ENCODE data around the gene USP32. TPM values are rescaled to one million over a fixed set of nuclear protein-coding genes. Genes with fewer than 3 reads are reported as not detected.

USP32 gene
- total RNA-seq, 2 donors from 2014 or later, result 32.7 to 42.2 TPM

DNA sequence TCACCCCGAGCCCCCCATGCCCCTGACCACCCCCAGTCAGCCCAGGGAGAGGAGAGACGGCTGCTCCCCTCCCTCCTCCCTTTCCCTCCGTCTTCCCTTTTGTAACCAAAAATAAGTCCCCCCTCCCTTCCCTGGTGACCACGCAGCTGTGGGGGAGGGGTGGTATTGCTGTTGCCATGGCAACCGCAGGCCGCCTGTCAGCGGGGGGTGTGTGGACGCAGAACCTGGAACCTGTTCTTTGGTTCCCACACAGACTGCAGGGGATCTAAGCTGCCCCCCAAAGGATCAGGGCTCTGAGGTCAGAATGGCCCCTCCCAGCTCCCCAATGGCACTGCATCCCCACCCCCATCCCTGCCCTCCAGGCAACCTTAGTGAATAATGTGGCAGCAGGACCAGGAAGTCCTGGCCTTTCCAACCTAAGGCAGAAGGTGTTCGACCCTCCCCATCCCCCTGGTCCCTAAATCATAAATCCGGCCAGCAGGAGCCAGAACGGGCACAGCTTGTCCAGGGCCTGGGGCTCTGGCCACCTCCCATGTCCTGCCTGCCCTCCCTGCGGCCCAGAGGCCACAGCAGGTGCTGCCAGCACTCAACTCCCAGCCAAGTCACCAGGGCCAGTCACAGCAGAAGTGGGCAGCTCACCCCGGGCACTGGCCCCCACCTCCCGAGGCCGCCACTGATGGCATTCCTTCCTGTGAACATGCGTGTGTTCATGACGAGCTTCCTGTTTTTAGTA, 230.2 kb downstream of the USP32 start:
- no peak overlapping the region for H3K27ac Mint-ChIP-seq
- ATAC-seq (replicated peaks), result no peak
- H3K9me3 Mint-ChIP-seq, result no peaks in the 10 kb centered on the region
- peaks cover 9% of the 10 kb centered on the region for H3K4me1 Mint-ChIP-seq
- H3K4me3 Mint-ChIP-seq, result no peak overlapping the region
- peaks cover 14% of the 10 kb centered on the region for H3K27me3 Mint-ChIP-seq
- no peaks in the 10 kb centered on the region for H3K36me3 Mint-ChIP-seq (ENCODE audit: low read depth)

DNA sequence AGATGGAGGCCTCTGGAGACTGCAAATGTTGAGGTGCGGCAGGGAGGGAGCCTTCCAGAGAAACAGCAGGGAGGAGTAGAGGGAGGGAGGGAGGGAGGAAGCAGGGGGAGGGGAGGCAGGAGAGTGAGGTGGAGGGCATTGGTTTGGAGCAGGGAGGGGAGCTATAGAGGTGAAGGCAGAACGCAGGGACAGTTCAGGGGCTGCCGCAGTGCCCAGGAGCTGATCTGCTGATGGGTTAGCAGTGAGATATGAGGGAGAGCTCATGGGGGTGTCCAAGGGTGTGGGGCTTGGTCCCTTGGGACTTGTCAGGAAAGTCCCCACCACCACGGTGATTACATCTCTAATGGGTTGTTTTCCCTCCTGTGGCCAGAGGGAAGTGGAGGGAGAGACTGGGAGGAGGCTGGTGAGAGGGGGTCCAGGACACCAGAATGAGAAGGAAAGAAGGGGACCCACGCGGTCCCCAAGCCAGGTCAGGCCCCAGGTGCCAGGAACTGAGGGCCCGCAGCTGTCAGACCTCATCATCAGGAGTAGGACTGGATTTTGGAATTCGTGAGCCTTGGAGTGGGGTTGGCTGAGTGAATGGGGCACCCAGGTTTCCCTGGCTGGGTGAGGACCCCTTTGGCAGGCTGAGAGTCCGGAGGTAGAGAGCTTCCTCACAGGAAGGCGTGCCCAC, 231.0 kb downstream of the USP32 start:
- H3K9me3 Mint-ChIP-seq, result no peaks in the 10 kb centered on the region
- no peak for ATAC-seq (replicated peaks)
- H3K36me3 Mint-ChIP-seq (ENCODE audit: low read depth), result no peaks in the 10 kb centered on the region
- H3K27me3 Mint-ChIP-seq, result peaks cover 20% of the 10 kb centered on the region
- H3K4me1 Mint-ChIP-seq, result peaks cover 6% of the 10 kb centered on the region
- no peak overlapping the region for H3K4me3 Mint-ChIP-seq
- peak overlapping the region; percentile 27 for H3K27ac Mint-ChIP-seq

DNA sequence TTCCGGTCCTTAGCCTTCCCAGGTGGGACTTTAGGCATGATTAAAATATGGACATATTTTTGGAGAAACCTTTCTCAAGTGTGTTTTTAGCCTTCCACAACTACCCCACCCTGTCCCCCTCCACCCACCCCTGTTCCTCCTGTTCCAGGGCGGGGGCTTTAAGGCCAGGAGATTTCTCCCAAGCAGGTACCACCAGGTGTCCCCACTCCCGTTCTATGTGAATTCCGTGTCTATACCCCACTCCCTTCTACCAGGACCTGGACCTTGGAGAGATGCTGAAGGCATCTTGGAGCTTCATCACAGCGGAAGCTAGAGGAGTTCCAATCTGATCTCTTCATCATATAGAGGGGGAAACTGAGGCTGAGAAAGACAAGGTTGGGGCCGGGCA, 232.5 kb downstream of the USP32 start:
- Mint-ChIP-seq H3K4me1 (no peaks in the 10 kb centered on the region), H3K27me3 (peaks cover 25% of the 10 kb centered on the region), H3K9me3 (no peaks in the 10 kb centered on the region), H3K27ac (no peak overlapping the region), H3K36me3 (ENCODE audit: low read depth) (no peaks in the 10 kb centered on the region), H3K4me3 (no peak overlapping the region)
- no peak for ATAC-seq (replicated peaks)

DNA sequence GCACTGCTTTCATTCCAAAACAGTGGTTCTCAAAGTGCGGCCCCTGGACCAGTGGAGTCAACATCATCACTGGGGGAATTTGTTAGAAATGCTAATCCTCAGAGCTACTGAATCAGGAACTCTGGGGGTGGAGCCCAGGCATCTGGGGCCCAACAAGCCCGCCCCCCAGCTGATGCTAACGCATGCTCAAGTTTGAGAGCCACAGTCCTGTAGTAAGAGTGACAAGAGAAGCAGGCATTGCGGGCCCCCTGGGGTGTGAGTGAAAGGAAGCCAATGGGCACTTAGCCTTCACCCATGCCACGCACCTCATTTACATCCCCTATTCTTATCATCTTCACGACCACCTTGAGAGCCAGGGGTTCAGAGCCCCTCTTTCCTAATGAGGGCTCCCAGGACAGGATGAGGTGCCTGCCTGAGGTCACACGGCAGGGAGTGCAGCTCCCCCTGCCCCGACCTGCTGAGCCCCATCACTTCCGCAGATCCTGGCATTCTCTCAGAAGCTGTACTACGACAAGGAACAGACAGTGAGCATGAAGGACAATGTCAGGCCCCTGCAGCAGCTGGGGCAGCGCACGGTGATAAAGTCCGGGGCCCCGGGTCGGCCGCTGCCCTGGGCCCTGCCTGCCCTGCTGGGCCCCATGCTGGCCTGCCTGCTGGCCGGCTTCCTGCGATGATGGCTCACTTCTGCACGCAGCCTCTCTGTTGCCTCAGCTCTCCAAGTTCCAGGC, 233.0 kb downstream of the USP32 start:
- peaks cover 25% of the 10 kb centered on the region for H3K27me3 Mint-ChIP-seq
- H3K27ac Mint-ChIP-seq, result no peak overlapping the region
- no peaks in the 10 kb centered on the region for H3K9me3 Mint-ChIP-seq
- no peaks in the 10 kb centered on the region for H3K4me1 Mint-ChIP-seq
- no peak for ATAC-seq (replicated peaks)
- no peak overlapping the region for H3K4me3 Mint-ChIP-seq
- H3K36me3 Mint-ChIP-seq (ENCODE audit: low read depth), result no peaks in the 10 kb centered on the region

DNA sequence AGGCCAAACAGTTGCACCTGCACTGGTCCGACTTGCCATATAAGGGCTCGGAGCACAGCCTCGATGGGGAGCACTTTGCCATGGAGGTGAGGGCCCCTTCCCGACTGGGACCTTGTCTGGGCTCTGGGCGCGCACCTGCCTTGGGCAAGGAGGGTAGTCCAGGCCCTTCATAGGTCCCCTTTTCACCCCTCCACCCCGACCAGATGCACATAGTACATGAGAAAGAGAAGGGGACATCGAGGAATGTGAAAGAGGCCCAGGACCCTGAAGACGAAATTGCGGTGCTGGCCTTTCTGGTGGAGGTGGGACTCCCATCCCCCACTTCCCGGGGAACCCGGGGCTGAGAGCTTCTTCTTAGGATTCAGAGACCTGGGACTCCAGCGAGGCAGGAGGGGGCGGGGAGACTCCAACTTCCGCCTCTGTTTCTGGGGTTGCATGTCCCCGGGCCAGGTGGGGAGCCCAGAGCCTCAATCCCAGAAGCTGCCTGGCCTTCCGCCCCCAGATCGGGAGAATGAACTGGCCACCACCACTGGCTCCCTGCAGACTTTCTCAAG, 234.4 kb downstream of the USP32 start:
- H3K4me1 Mint-ChIP-seq, result no peaks in the 10 kb centered on the region
- no peak for ATAC-seq (replicated peaks)
- H3K4me3 Mint-ChIP-seq, result no peak overlapping the region
- H3K9me3 Mint-ChIP-seq, result no peaks in the 10 kb centered on the region
- no peaks in the 10 kb centered on the region for H3K36me3 Mint-ChIP-seq (ENCODE audit: low read depth)
- H3K27me3 Mint-ChIP-seq, result peaks cover 27% of the 10 kb centered on the region
- H3K27ac Mint-ChIP-seq, result no peak overlapping the region

DNA sequence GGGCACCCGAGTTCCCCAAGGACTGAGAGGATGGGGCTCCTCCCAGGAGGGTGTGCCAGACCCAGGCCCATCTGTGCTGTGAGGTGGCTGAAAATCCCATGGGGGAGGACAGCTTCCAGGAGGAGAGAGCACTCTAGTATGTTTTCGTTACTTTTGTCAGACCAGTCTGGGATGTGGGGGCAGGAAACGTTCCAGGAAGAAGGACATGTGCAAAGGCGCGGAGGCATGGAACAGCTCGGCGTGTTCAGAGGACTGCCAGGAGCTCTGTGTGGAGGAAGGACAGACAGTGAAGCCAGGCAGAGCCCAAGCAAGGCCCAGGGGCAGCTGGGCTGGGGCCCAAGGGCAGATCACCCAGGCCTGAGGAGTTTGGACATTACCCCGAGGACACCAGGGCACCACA, 235.2 kb downstream of the USP32 start:
- Mint-ChIP-seq H3K36me3 (ENCODE audit: low read depth) (no peaks in the 10 kb centered on the region), H3K9me3 (no peaks in the 10 kb centered on the region), H3K4me1 (no peaks in the 10 kb centered on the region), H3K27me3 (peaks cover 29% of the 10 kb centered on the region), H3K27ac (no peak overlapping the region), H3K4me3 (no peak overlapping the region)
- ATAC-seq (replicated peaks), result no peak

DNA sequence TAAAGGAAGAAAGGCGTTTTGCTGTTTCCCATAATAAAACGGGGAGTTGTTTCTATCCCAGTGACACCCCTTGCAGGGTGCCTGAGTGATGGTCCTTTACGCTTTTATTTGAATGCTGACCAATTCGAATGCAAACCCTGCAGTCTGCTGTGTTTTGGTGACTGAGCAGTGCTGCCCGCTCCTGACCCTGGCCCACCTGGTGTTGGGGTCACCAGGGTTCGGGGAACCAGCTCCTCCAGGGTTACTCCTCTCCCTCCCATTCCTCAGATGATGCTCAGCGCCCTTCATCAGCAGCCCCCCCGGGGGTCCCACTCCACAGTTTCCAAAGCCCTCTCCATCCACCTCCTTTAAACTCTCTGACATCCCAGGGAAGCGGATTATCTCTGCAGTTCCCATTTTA, 236.1 kb downstream of the USP32 start:
- no peak overlapping the region for H3K27ac Mint-ChIP-seq
- no peaks in the 10 kb centered on the region for H3K4me1 Mint-ChIP-seq
- H3K27me3 Mint-ChIP-seq, result peaks cover 32% of the 10 kb centered on the region
- no peak for ATAC-seq (replicated peaks)
- no peaks in the 10 kb centered on the region for H3K9me3 Mint-ChIP-seq
- no peak overlapping the region for H3K4me3 Mint-ChIP-seq
- H3K36me3 Mint-ChIP-seq (ENCODE audit: low read depth), result no peaks in the 10 kb centered on the region

DNA sequence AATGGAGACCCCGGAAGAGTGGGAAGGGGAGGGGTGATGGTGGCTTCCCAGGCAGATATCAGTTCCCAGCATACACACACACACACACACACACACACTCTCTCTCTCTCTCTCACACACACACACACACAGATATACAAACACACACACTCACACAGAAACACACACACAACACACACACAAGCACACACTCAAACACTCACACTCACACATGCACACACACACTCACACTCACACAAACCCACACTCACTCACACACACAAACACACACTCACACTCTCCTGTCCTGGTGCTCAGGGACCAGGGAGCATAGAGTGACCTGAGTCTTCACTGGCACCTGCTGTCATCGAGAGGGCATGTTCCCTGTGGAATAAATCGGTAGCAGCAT, 236.5 kb downstream of the USP32 start:
- no peak for ATAC-seq (replicated peaks)
- Mint-ChIP-seq H3K27ac (no peak overlapping the region), H3K27me3 (peaks cover 34% of the 10 kb centered on the region), H3K9me3 (no peaks in the 10 kb centered on the region), H3K4me1 (no peaks in the 10 kb centered on the region), H3K36me3 (ENCODE audit: low read depth) (no peaks in the 10 kb centered on the region), H3K4me3 (no peak overlapping the region)

DNA sequence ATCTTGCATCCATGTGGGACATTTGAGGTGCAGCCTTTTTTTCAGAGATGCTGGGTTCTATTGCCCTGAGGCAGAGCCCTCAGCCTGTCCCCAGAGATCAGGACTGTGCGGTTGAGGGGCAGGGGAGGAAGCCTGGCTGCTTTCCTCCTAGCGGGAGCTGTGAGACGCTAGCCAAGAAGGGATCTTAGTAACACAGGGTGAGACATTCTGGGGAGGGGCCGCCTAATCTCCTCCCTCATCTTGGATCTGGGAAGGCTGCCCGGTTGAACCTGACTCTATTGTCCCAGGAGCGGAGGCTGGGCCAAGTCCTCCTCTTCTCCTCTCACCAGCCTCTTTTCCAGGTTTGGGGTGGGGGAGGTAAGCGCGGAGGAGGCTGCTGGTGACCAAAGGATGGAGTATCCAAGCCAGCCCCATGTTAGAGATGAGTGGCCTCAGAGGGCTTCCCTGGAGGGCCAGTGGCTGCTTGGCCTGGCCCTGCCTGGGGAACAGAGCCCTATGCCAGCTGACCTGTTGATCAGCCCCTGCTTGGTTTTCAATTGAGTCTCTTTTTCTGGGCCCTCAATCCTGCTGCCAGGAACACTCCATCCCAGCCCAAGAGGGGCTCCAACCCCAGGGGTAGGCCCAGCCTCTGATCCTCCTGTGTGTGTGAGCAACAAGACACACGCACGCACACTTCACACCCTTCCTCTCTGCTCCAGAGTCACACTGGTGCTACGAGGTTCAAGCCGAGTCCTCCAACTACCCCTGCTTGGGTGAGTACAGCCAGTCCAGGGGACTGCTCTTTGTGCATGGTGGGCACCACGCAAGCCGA, 237.1 kb downstream of the USP32 start:
- H3K9me3 Mint-ChIP-seq, result no peaks in the 10 kb centered on the region
- ATAC-seq (replicated peaks), result no peak
- no peak overlapping the region for H3K4me3 Mint-ChIP-seq
- no peaks in the 10 kb centered on the region for H3K36me3 Mint-ChIP-seq (ENCODE audit: low read depth)
- no peak overlapping the region for H3K27ac Mint-ChIP-seq
- no peaks in the 10 kb centered on the region for H3K4me1 Mint-ChIP-seq
- peaks cover 30% of the 10 kb centered on the region for H3K27me3 Mint-ChIP-seq

DNA sequence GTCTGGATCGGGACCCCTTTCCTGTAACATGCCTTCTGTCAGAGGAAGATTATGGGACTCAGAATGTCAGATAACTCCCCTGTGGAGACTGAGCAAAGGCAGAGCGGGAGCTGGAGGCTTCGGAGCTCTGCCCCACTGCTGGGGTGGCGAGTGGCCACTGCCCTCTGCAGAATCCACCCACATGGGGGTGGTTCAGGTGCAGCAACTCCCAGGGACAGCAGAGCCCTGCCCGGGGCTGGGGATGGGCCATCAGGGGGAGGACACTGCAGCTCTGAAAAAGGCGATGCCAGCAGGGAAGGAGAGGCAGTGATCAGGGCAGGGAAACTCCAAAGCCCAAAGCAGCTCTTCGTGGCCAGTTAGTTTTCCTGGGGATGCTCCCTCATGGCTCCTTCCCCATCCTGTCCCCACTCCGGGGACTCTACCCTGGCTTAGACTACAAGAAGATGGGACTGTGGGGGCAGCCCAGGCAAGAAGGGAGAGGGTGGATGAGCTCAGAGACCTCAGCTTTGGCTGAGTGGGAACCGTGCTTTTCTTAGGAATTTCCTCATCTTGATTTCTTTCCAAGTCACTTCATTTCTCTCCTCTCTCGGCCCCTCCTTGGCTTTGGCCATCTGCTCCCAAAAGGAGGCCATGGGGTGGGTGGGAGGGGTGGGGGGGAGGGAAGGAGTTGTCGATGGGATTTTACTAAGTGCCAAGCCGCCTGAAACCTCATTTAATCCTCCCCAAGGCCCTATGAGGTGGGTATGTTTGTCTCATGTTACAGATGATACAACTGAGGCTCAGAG, 238.1 kb downstream of the USP32 start:
- H3K27me3 Mint-ChIP-seq, result peaks cover 38% of the 10 kb centered on the region
- H3K4me1 Mint-ChIP-seq, result no peaks in the 10 kb centered on the region
- H3K27ac Mint-ChIP-seq, result no peak overlapping the region
- ATAC-seq (replicated peaks), result no peak
- H3K36me3 Mint-ChIP-seq (ENCODE audit: low read depth), result no peaks in the 10 kb centered on the region
- H3K9me3 Mint-ChIP-seq, result no peaks in the 10 kb centered on the region
- H3K4me3 Mint-ChIP-seq, result no peak overlapping the region

DNA sequence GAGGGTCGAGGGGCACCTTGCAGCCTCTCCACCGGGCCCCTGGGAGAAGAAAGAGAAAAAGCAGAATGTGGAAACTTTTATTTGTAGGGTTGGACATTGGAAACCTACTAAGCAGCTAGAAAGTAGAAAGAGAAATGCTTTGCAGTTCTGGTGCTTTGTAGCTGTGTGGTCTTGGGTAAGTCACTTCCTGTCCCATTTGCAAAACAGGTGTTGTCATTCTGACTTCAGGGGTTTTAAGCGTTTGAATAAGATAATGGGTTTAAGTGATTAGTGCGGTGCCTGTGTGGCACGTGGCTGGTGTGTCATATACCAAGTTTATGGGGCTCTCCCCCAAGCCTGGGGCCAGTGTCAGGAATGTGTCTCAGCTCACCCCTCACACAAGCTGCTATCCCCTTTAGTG, 240.6 kb downstream of the USP32 start:
- no peaks in the 10 kb centered on the region for H3K9me3 Mint-ChIP-seq
- H3K36me3 Mint-ChIP-seq (ENCODE audit: low read depth), result no peaks in the 10 kb centered on the region
- ATAC-seq (replicated peaks), result peak; percentile 89
- H3K4me3 Mint-ChIP-seq, result peak overlapping the region; percentile 52
- H3K27me3 Mint-ChIP-seq, result peaks cover 48% of the 10 kb centered on the region
- H3K4me1 Mint-ChIP-seq, result no peaks in the 10 kb centered on the region
- H3K27ac Mint-ChIP-seq, result no peak overlapping the region

DNA sequence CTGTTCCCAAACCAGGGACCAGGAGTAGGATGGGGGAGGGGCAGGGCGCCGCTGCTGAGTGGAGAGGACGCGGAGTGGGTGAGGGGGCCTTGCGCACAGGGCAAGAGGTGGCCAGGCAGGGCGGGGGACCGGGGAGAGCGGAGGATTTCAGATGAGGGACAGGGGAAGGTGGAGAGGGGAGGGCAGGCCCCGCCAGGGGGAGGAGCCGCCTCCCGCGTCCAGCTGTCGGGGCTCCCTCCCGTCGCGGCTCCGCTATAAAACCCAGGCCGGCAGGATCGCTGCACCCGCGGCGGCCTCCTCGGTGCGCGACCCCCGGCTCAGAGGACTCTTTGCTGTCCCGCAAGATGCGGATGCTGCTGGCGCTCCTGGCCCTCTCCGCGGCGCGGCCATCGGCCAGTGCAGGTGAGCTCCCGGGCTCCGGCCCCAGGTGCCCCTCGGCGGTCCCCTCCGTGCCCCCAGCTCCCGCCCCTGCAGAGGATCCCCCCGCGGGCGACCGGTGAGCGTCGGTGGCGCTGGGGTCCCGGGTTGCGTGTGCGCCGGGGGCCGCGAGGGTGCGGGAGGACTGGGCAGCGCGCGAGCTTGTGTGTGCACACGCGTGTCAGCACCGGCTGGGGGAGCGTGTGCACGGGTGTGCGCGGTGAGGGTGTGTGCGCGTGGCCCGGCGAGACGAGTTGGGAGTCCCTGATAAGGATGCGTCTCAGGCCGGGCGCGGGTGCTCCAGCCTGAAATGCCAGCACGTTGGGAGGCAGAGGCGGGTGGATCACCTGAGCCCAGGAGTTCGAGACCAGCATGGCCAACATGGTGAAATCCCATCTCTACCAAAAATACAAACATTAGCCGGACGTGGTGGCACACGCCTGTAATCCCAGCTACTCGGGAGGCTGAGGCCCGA, 242.0 kb downstream of the USP32 start, which contains the start of gene CA4:
TSS of gene CA4 (plus strand) at position 283 of the 892 bp plus-strand sequence. CDS start at position 345, 62 bp downstream.
- no peak within 1 kb of the TSS for H3K27ac Mint-ChIP-seq
- H3K4me1 Mint-ChIP-seq, result no peaks in the 10 kb centered on the region
- no peaks in the 10 kb centered on the region for H3K36me3 Mint-ChIP-seq (ENCODE audit: low read depth)
- H3K4me3 Mint-ChIP-seq, result peak within 1 kb of the TSS; percentile 52
- no peak for ATAC-seq (replicated peaks)
- H3K27me3 Mint-ChIP-seq, result peaks cover 52% of the 10 kb centered on the region
- no peaks in the 10 kb centered on the region for H3K9me3 Mint-ChIP-seq

DNA sequence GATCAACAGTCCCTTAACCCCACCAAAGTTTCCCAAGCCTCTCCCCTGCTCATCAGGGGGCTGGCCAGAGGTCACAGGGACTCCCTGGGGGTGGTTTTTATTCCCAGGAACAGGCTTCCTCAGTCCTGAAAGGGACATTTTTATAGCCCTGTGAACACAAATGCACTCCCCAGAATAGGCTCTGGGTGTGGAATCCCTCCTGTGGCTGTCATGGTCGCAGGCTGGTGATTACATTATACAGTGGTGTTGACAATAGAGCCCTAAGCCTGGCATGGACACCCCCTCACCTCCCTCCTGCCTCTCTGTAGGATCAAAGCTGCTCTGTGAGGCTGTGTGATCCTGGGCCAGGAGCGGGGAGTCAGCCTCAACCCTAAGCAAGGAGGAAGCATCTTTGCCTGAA, 243.6 kb downstream of the USP32 start:
- Mint-ChIP-seq H3K4me1 (no peaks in the 10 kb centered on the region), H3K27ac (no peak overlapping the region), H3K4me3 (no peak overlapping the region), H3K9me3 (no peaks in the 10 kb centered on the region), H3K27me3 (peaks cover 64% of the 10 kb centered on the region), H3K36me3 (ENCODE audit: low read depth) (no peaks in the 10 kb centered on the region)
- no peak for ATAC-seq (replicated peaks)
